Measurements from ENCODE around the gene CCL25. TPM values are rescaled to one million over a fixed set of nuclear protein-coding genes. Genes with fewer than 3 reads are reported as not detected.

Gene CCL25
- total and polyA plus RNA-seq, 2 of the 13 experiments (the other 11 are each of a cell fraction or from before 2014, with no cell fraction given), result not detected

GRCh38 chr19:8085598-8086408 is 33.2 kb downstream of the CCL25 start (continued):
- TF ChIP-seq ZNF7 (CRISPR knock-in tag; IDR thresholded peaks at IDR 0.05) (no peak), NBN (conservative IDR thresholded peaks at IDR 0.05) (no peak), ZIK1 (CRISPR knock-in tag; IDR thresholded peaks at IDR 0.05; ENCODE audit: borderline replicate concordance, low read depth) (0 out of 2 replicates have a peak, but pooled peaks have one; percentile 41), MIXL1 (CRISPR knock-in tag; IDR thresholded peaks at IDR 0.05) (0 out of 2 replicates have a peak, but pooled peaks have one; percentile 55), BRD4 (CRISPR knock-in tag; IDR thresholded peaks at IDR 0.05) (no peak), TEAD2 (CRISPR knock-in tag; IDR thresholded peaks at IDR 0.05) (no peak), ZNF512B (CRISPR knock-in tag; IDR thresholded peaks at IDR 0.05; ENCODE audit: borderline replicate concordance) (no peak), ZNF557 (CRISPR knock-in tag; IDR thresholded peaks at IDR 0.05) (no peak), HNRNPUL1 (IDR thresholded peaks at IDR 0.05; ENCODE audit: low read depth, low read length) (no peak), STAT5B (CRISPR knock-in tag; IDR thresholded peaks at IDR 0.05) (no peak), FOXJ3 (CRISPR knock-in tag; IDR thresholded peaks at IDR 0.05; ENCODE audit: borderline replicate concordance) (no peak), HNRNPH1 (optimal IDR thresholded peaks at IDR 0.05; ENCODE audit: low read depth, low read length) (no peak)
- TF ChIP-seq, protein P1, sequence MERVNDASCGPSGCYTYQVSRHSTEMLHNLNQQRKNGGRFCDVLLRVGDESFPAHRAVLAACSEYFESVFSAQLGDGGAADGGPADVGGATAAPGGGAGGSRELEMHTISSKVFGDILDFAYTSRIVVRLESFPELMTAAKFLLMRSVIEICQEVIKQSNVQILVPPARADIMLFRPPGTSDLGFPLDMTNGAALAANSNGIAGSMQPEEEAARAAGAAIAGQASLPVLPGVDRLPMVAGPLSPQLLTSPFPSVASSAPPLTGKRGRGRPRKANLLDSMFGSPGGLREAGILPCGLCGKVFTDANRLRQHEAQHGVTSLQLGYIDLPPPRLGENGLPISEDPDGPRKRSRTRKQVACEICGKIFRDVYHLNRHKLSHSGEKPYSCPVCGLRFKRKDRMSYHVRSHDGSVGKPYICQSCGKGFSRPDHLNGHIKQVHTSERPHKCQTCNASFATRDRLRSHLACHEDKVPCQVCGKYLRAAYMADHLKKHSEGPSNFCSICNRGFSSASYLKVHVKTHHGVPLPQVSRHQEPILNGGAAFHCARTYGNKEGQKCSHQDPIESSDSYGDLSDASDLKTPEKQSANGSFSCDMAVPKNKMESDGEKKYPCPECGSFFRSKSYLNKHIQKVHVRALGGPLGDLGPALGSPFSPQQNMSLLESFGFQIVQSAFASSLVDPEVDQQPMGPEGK (CRISPR knock-in tag; IDR thresholded peaks at IDR 0.05), result peak; percentile 97
- TF ChIP-seq, protein P2, sequence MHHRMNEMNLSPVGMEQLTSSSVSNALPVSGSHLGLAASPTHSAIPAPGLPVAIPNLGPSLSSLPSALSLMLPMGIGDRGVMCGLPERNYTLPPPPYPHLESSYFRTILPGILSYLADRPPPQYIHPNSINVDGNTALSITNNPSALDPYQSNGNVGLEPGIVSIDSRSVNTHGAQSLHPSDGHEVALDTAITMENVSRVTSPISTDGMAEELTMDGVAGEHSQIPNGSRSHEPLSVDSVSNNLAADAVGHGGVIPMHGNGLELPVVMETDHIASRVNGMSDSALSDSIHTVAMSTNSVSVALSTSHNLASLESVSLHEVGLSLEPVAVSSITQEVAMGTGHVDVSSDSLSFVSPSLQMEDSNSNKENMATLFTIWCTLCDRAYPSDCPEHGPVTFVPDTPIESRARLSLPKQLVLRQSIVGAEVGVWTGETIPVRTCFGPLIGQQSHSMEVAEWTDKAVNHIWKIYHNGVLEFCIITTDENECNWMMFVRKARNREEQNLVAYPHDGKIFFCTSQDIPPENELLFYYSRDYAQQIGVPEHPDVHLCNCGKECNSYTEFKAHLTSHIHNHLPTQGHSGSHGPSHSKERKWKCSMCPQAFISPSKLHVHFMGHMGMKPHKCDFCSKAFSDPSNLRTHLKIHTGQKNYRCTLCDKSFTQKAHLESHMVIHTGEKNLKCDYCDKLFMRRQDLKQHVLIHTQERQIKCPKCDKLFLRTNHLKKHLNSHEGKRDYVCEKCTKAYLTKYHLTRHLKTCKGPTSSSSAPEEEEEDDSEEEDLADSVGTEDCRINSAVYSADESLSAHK (CRISPR knock-in tag; IDR thresholded peaks at IDR 0.05; ENCODE audit: borderline replicate concordance), result no peak
- TF ChIP-seq, protein P3, sequence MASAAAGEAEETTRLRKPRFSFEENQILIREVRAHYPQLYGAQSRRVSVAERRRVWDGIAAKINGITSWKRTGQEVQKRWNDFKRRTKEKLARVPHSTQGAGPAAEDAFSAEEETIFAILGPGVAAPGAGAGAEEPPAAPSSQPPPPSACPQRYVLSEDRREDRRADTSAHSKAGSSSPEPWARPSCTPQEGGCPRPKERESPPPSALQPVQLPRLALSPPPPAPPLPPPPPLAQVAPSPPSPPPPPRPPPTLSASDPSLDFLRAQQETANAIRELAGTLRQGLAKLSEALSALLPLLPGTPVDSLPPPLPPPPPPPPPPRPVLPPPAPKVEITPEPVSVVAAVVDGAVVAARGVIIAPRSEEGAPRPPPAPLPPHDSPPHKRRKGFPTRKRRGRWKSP (CRISPR knock-in tag; IDR thresholded peaks at IDR 0.05), result no peak
- TF ChIP-seq, protein P4, sequence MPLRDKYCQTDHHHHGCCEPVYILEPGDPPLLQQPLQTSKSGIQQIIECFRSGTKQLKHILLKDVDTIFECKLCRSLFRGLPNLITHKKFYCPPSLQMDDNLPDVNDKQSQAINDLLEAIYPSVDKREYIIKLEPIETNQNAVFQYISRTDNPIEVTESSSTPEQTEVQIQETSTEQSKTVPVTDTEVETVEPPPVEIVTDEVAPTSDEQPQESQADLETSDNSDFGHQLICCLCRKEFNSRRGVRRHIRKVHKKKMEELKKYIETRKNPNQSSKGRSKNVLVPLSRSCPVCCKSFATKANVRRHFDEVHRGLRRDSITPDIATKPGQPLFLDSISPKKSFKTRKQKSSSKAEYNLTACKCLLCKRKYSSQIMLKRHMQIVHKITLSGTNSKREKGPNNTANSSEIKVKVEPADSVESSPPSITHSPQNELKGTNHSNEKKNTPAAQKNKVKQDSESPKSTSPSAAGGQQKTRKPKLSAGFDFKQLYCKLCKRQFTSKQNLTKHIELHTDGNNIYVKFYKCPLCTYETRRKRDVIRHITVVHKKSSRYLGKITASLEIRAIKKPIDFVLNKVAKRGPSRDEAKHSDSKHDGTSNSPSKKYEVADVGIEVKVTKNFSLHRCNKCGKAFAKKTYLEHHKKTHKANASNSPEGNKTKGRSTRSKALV (CRISPR knock-in tag; IDR thresholded peaks at IDR 0.05), result no peak
- TF ChIP-seq, protein P5, sequence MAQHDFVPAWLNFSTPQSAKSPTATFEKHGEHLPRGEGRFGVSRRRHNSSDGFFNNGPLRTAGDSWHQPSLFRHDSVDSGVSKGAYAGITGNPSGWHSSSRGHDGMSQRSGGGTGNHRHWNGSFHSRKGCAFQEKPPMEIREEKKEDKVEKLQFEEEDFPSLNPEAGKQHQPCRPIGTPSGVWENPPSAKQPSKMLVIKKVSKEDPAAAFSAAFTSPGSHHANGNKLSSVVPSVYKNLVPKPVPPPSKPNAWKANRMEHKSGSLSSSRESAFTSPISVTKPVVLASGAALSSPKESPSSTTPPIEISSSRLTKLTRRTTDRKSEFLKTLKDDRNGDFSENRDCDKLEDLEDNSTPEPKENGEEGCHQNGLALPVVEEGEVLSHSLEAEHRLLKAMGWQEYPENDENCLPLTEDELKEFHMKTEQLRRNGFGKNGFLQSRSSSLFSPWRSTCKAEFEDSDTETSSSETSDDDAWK (CRISPR knock-in tag; IDR thresholded peaks at IDR 0.05), result no peak

Measured in HepG2 (cell line).